Vagina (tissue), 2 donors: ENCODE results near the gene TRPV5.

ENCODE experiments used
- POLR2A ChIP-seq, 2 donors: fragments of 450-650 bp; IDR thresholded peaks; one replicate each; pipeline ENCODE4 v1.6.1; 2017; ENCODE audit warnings: antibody characterized with exemption in 2 of 2, mild to moderate bottlenecking in 2 of 2, moderate library complexity in 2 of 2
- POLR2AphosphoS5 ChIP-seq, 2 donors: sonication (generic); formaldehyde crosslinking; IDR thresholded peaks; one replicate each; pipeline ENCODE4 v1.9.0; 2017; ENCODE audit warnings: antibody characterized with exemption in 2 of 2, mild to moderate bottlenecking in 2 of 2, low read depth in 1 of 2; ENCODE audit not compliant: insufficient read depth in 1 of 2
- TF ChIP-seq, protein P1 (sequence below), 3 experiments: fragments of 450-650 bp in 2 of 3; fragments of 200-600 bp in 1 of 3; sonication (generic) in 1 of 3; IDR thresholded peaks; one replicate each; pipeline ENCODE4 v1.5.1; 2017 to 2019; ENCODE audit warnings: antibody characterized with exemption in 3 of 3, mild to moderate bottlenecking in 2 of 3, moderate library complexity in 2 of 3

DNA sequence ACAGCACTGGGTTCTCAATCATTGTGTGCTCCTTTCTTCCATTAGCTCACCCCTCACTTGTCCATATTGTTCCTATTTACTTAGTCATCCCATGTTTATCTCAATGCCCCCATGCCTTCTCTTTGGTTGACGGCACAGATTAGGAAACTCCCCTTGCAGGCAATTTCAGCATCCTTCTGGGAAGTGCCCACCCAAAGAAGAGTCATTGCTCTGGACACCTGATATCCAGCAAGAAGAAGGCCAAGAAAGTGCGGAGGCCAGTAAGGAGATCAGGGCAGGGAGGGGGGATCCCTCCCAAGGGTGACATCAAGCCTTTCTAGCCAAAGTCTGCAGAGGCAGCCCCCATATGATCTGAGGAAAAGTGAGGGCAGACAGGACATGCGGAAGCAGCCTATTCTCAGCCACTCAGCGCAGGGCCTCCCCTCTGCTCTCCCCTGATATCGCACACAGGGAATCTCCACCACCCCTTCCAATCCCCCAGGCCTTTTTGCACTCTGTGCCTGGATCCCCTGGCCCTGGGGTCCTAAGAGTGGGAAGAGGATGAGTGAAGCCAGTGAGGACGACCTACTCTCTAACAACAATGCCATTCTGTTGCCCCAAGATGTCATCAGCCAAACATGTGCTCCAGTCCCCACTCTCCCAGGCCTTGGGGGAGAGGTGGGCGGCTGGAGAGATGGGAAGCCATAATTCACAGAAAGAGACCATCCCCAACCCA is 49.8 kb downstream of the TRPV5 start:
- TF ChIP-seq, protein P1, sequence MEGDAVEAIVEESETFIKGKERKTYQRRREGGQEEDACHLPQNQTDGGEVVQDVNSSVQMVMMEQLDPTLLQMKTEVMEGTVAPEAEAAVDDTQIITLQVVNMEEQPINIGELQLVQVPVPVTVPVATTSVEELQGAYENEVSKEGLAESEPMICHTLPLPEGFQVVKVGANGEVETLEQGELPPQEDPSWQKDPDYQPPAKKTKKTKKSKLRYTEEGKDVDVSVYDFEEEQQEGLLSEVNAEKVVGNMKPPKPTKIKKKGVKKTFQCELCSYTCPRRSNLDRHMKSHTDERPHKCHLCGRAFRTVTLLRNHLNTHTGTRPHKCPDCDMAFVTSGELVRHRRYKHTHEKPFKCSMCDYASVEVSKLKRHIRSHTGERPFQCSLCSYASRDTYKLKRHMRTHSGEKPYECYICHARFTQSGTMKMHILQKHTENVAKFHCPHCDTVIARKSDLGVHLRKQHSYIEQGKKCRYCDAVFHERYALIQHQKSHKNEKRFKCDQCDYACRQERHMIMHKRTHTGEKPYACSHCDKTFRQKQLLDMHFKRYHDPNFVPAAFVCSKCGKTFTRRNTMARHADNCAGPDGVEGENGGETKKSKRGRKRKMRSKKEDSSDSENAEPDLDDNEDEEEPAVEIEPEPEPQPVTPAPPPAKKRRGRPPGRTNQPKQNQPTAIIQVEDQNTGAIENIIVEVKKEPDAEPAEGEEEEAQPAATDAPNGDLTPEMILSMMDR (IDR thresholded peaks at IDR 0.05), result no peak
- no peak for TF ChIP-seq POLR2A (IDR thresholded peaks at IDR 0.05)
- TF ChIP-seq POLR2AphosphoS5 (IDR thresholded peaks at IDR 0.05; ENCODE audit: insufficient read depth in 1 of 2, low read depth in 1 of 2), result no peak
